H9 (cell line): ENCODE data around the gene ANO3. TPM values are rescaled to one million over a fixed set of nuclear protein-coding genes. Genes with fewer than 3 reads are reported as not detected.

Experiments
- DNase-seq: peaks from one replicate; pipeline ENCODE4 v3.0.0-alpha.2; 2017
- H2AFZ ChIP-seq: one replicate; pipeline ENCODE4 v1.6.1; 2013; ENCODE audit warnings: mild to moderate bottlenecking, low read length, control low read depth, moderate library complexity
- H2AK5ac ChIP-seq: 2 replicates; pipeline ENCODE4 v1.6.1; 2013; ENCODE audit warnings: low read length, control low read depth, mixed read lengths; ENCODE audit not compliant: insufficient read length
- H2BK120ac ChIP-seq: one replicate; pipeline ENCODE4 v1.6.1; 2013; ENCODE audit warnings: low read depth, mild to moderate bottlenecking, low read length, control low read depth, inconsistent platforms; ENCODE audit not compliant: poor library complexity, severe bottlenecking
- H2BK12ac ChIP-seq: 2 replicates; pipeline ENCODE4 v1.6.1; 2013; ENCODE audit warnings: low read length, control low read depth, mixed read lengths, low read depth; ENCODE audit not compliant: insufficient read length
- H2BK15ac ChIP-seq: 2 replicates; pipeline ENCODE4 v1.6.1; 2013; ENCODE audit warnings: low read depth, low read length, control low read depth
- H2BK20ac ChIP-seq: one replicate; pipeline ENCODE4 v1.6.1; 2013; ENCODE audit warnings: low read depth, mild to moderate bottlenecking, low read length, control low read depth, inconsistent platforms; ENCODE audit not compliant: poor library complexity, severe bottlenecking
- H2BK5ac ChIP-seq: 2 replicates; pipeline ENCODE4 v1.6.1; 2013; ENCODE audit warnings: low read length, control low read depth, mixed read lengths; ENCODE audit not compliant: insufficient read length
- H3K14ac ChIP-seq: 2 replicates; pipeline ENCODE4 v1.6.1; 2013; ENCODE audit warnings: low read length, control low read depth; ENCODE audit not compliant: insufficient read depth
- H3K18ac ChIP-seq: 2 replicates; pipeline ENCODE4 v1.6.1; 2013; ENCODE audit warnings: low read depth, mild to moderate bottlenecking, mixed read lengths, low read length, control low read depth; ENCODE audit not compliant: insufficient read length
- H3K23ac ChIP-seq: 2 replicates; pipeline ENCODE4 v1.6.1; 2013; ENCODE audit warnings: low read length, control low read depth, mixed read lengths, low read depth; ENCODE audit not compliant: insufficient read length
- H3K23me2 ChIP-seq: 2 replicates; pipeline ENCODE4 v1.6.1; 2013; ENCODE audit warnings: low read depth, mild to moderate bottlenecking, mixed read lengths, low read length, control low read depth; ENCODE audit not compliant: insufficient read length, poor library complexity, severe bottlenecking
- H3K27ac ChIP-seq: 2 replicates; pipeline ENCODE4 v1.5.1; 2013; ENCODE audit warnings: low read length, control low read depth, mixed read lengths, low read depth; ENCODE audit not compliant: insufficient read length
- H3K27me3 ChIP-seq: 2 replicates; pipeline ENCODE4 v1.6.1; 2013; ENCODE audit warnings: low read length, control low read depth, inconsistent platforms; ENCODE audit not compliant: insufficient read depth
- H3K4ac ChIP-seq: 2 replicates; pipeline ENCODE4 v1.6.1; 2013; ENCODE audit warnings: low read depth, mild to moderate bottlenecking, control low read depth, inconsistent platforms, low read length, moderate library complexity
- H3K4me1 ChIP-seq: 2 replicates; pipeline ENCODE4 v1.6.1; 2013; ENCODE audit warnings: low read length, control low read depth, inconsistent platforms; ENCODE audit not compliant: insufficient read depth
- H3K4me2 ChIP-seq: 2 replicates; pipeline ENCODE4 v1.6.1; 2013; ENCODE audit warnings: low read length, control low read depth, mixed read lengths; ENCODE audit not compliant: insufficient read length, insufficient read depth
- H3K56ac ChIP-seq: 2 replicates; pipeline ENCODE4 v1.6.1; 2013; ENCODE audit warnings: low read depth, mild to moderate bottlenecking, mixed read lengths, low read length, control low read depth; ENCODE audit not compliant: insufficient read length
- H3K79me1 ChIP-seq: 2 replicates; pipeline ENCODE4 v1.6.1; 2013; ENCODE audit warnings: low read depth, mild to moderate bottlenecking, moderate library complexity, low read length, control low read depth, inconsistent platforms; ENCODE audit not compliant: insufficient read depth, poor library complexity, severe bottlenecking
- H3K79me2 ChIP-seq: 2 replicates; pipeline ENCODE4 v1.6.1; 2013; ENCODE audit warnings: low read length, control low read depth, inconsistent platforms; ENCODE audit not compliant: insufficient read depth
- H3K9ac ChIP-seq: 2 replicates; pipeline ENCODE4 v1.6.1; 2013; ENCODE audit warnings: low read length, control low read depth, mixed read lengths; ENCODE audit not compliant: insufficient read length; ENCODE audit errors: extremely low read depth
- H3K9me3 ChIP-seq: one replicate; pipeline ENCODE4 v1.6.1; 2013; ENCODE audit warnings: low read depth, low read length, inconsistent platforms; ENCODE audit not compliant: control insufficient read depth
- H3T11ph ChIP-seq: one replicate; pipeline ENCODE4 v1.6.1; 2013; ENCODE audit warnings: mild to moderate bottlenecking, low read length, control low read depth, inconsistent platforms
- H4K20me1 ChIP-seq: one replicate; pipeline ENCODE4 v1.6.1; 2013; ENCODE audit not compliant: control insufficient read depth, insufficient read length, insufficient read depth
- H4K5ac ChIP-seq: 2 replicates; pipeline ENCODE4 v1.6.1; 2013; ENCODE audit warnings: low read depth, mild to moderate bottlenecking, mixed read lengths, low read length, control low read depth; ENCODE audit not compliant: insufficient read length
- H4K8ac ChIP-seq: replicated peaks from 2 replicates; pipeline ENCODE4 v1.6.1; 2013; ENCODE audit warnings: low read length, control low read depth, mixed read lengths, low read depth; ENCODE audit not compliant: insufficient read length
- H4K91ac ChIP-seq: 2 replicates; pipeline ENCODE4 v1.6.1; 2013; ENCODE audit warnings: low read depth, mild to moderate bottlenecking, moderate library complexity, mixed read lengths, low read length, control low read depth; ENCODE audit not compliant: insufficient read length
- H3K27ac Mint-ChIP-seq, 3 experiments: 2 replicates in 2 of 3; 3 replicates in 1 of 3; pipeline ENCODE4 v1.8.0; 2020 to 2021; ENCODE audit warnings: mixed read lengths in 3 of 3, mild to moderate bottlenecking in 1 of 3, moderate library complexity in 1 of 3
- H3K27me3 Mint-ChIP-seq: 2 replicates; pipeline ENCODE4 v1.8.0; 2021; ENCODE audit warnings: low read depth, mild to moderate bottlenecking, moderate library complexity, mixed read lengths
- H3K36me3 Mint-ChIP-seq, 3 experiments: 2 replicates in 2 of 3; 3 replicates in 1 of 3; pipeline ENCODE4 v1.8.0; 2020 to 2021; ENCODE audit warnings: low read depth in 3 of 3, mixed read lengths in 3 of 3; ENCODE audit not compliant: insufficient read depth in 1 of 3
- H3K4me1 Mint-ChIP-seq, 2 experiments: 2 replicates each; pipeline ENCODE4 v1.8.0; 2020; ENCODE audit warnings: mixed read lengths in 2 of 2
- H3K4me3 Mint-ChIP-seq, 2 experiments: 2 replicates in 1 of 2; 3 replicates in 1 of 2; pipeline ENCODE4 v1.8.0; 2020 to 2021; ENCODE audit warnings: mild to moderate bottlenecking in 2 of 2, mixed read lengths in 2 of 2, moderate library complexity in 1 of 2
- H3K9me3 Mint-ChIP-seq, 2 experiments: 2 replicates in 1 of 2; 3 replicates in 1 of 2; pipeline ENCODE4 v1.8.0; 2020; ENCODE audit warnings: mild to moderate bottlenecking in 2 of 2, mixed read lengths in 2 of 2, moderate library complexity in 1 of 2
- WGBS: extraction: QIAGEN DNeasy Blood & Tissue Kit; methylation state at CpG from one replicate; pipeline ENCODE4 v1.1.7; 2013; ENCODE audit warnings: missing lambda C conversion rate, low lambda C conversion rate, mixed read lengths; ENCODE audit not compliant: insufficient read length; ENCODE audit errors: extremely low coverage; 5-methylcytosine and 5-hydroxymethylcytosine counted together
- total RNA-seq: library from RNA; stranded (reverse); gene quantifications from 2 replicates; pipeline ENCODE4 v1.2.1, GENCODE V29; 2021
- TF ChIP-seq, protein P1 (sequence below): fragments of 200-600 bp; sonication (generic); conservative IDR thresholded peaks from 3 replicates; pipeline ENCODE4 v1.8.0; 2021; ENCODE audit warnings: antibody characterized with exemption, mild to moderate bottlenecking

The ANO3 gene
- total RNA-seq, 1 experiment from 2014 or later: not detected

- Histone ChIP-seq H3K27ac (no peak overlapping the region), H3K23me2 (no peaks in the 10 kb centered on the region), H2BK12ac (no peak overlapping the region), H3K4ac (no peak overlapping the region), H3K4me2 (no peak overlapping the region), H3K56ac (no peak overlapping the region), H4K8ac (no peak overlapping the region), H4K5ac (no peak overlapping the region), H3K18ac (no peak overlapping the region), H4K20me1 (no peaks in the 10 kb centered on the region), H2BK15ac (no peak overlapping the region), H2BK5ac (no peak overlapping the region), H3K79me1 (no peaks in the 10 kb centered on the region), H3K79me2 (no peaks in the 10 kb centered on the region), H3T11ph (no peak overlapping the region), H3K14ac (no peak overlapping the region), H3K4me1 (no peaks in the 10 kb centered on the region; the same call in 1 of the 2 replicates), H3K9ac (no peak overlapping the region), H3K23ac (no peak overlapping the region), H2BK20ac (no peak overlapping the region), H3K9me3 (no peaks in the 10 kb centered on the region), H2BK120ac (no peak overlapping the region), H4K91ac (no peak overlapping the region), H2AFZ (no peak overlapping the region), H2AK5ac (no peak overlapping the region), H3K27me3 (no peaks in the 10 kb centered on the region)
- H3K27ac Mint-ChIP-seq: no peak overlapping the region
- H3K9me3 Mint-ChIP-seq: no peaks in the 10 kb centered on the region
- no peaks in the 10 kb centered on the region; the same call in 1 of the 2 replicates for H3K27me3 Mint-ChIP-seq
- no peak overlapping the region for H3K4me3 Mint-ChIP-seq
- no peak for DNase-seq
- TF ChIP-seq, protein P1, sequence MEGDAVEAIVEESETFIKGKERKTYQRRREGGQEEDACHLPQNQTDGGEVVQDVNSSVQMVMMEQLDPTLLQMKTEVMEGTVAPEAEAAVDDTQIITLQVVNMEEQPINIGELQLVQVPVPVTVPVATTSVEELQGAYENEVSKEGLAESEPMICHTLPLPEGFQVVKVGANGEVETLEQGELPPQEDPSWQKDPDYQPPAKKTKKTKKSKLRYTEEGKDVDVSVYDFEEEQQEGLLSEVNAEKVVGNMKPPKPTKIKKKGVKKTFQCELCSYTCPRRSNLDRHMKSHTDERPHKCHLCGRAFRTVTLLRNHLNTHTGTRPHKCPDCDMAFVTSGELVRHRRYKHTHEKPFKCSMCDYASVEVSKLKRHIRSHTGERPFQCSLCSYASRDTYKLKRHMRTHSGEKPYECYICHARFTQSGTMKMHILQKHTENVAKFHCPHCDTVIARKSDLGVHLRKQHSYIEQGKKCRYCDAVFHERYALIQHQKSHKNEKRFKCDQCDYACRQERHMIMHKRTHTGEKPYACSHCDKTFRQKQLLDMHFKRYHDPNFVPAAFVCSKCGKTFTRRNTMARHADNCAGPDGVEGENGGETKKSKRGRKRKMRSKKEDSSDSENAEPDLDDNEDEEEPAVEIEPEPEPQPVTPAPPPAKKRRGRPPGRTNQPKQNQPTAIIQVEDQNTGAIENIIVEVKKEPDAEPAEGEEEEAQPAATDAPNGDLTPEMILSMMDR: no peak
- peaks cover 15 to 16% of the 10 kb centered on the region in 2 experiments for H3K4me1 Mint-ChIP-seq
- H3K36me3 Mint-ChIP-seq: no peaks in the 10 kb centered on the region
- WGBS: no CpG with 5 or more reads among the region's 2 CpGs
These were observed 237.7 kb downstream of the ANO3 start for GRCh38 chr11:26569646-26570045.
